SK-N-SH (cell line): ENCODE results near the gene FBXW11. TPM values are rescaled to one million over a fixed set of nuclear protein-coding genes. Genes with fewer than 3 reads are reported as not detected.

ENCODE experiments used
- CTCF ChIA-PET: fragments of 300-600, 350-600 bp; formaldehyde crosslinking; extraction: SDS; loops from one replicate; lab custom pipeline; 2021; lab: Yijun Ruan, JAX
- POLR2A ChIA-PET: fragments of 350-600 bp; sonication (Branson Sonifier 250); formaldehyde crosslinking; extraction: SDS; loops from one replicate; lab custom pipeline; 2020; ENCODE audit warnings: antibody characterized with exemption, inconsistent platforms; lab: Yijun Ruan, JAX
- DNase-seq: peaks from one replicate; pipeline ENCODE4 v3.0.0; 2012
- H2AFZ ChIP-seq: fragments of 200-600 bp; sonication (generic); 2 replicates; pipeline ENCODE4 v1.8.1; 2016; ENCODE audit warnings: antibody characterized with exemption, mild to moderate bottlenecking, low read depth
- H3F3A ChIP-seq: fragments of 200-600 bp; sonication (generic); replicated peaks from 2 replicates; pipeline ENCODE3; 2016; ENCODE audit warnings: antibody characterized with exemption, mild to moderate bottlenecking; ENCODE audit not compliant: insufficient read depth
- H3K27ac ChIP-seq, 2 experiments: fragments of 200-500 bp in 1 of 2; fragments of 200-600 bp in 1 of 2; sonication (Bioruptor generic) in 1 of 2; sonication (generic), shearing (Covaris generic) in 1 of 2; 2 replicates each; pipeline versions ENCODE4 v1.5.1 to v1.6.1; 2014 to 2016; ENCODE audit warnings: low read depth in 2 of 2, inconsistent platforms in 1 of 2, low read length in 1 of 2, mild to moderate bottlenecking in 1 of 2, mixed read lengths in 1 of 2
- H3K27me3 ChIP-seq: fragments of 200-600 bp; sonication (generic), shearing (Covaris generic); 2 replicates; pipeline ENCODE4 v1.6.1; 2016; ENCODE audit warnings: mixed run types; ENCODE audit not compliant: insufficient read depth
- H3K36me3 ChIP-seq, 2 experiments: fragments of 200-500 bp in 1 of 2; fragments of 200-600 bp in 1 of 2; sonication (Bioruptor generic) in 1 of 2; sonication (generic) in 1 of 2; replicated peaks in 1 of 2; 2 replicates each; pipeline versions ENCODE3 to v1.5.1; 2014 to 2016; ENCODE audit warnings: low read length in 1 of 2, mild to moderate bottlenecking in 1 of 2; ENCODE audit not compliant: insufficient read depth in 2 of 2, control insufficient read depth in 1 of 2
- H3K4me1 ChIP-seq, 2 experiments: fragments of 200-500 bp in 1 of 2; fragments of 200-600 bp in 1 of 2; sonication (Bioruptor generic) in 1 of 2; sonication (generic), shearing (Covaris generic) in 1 of 2; 2 replicates each; pipeline versions ENCODE4 v1.5.1 to v1.6.1; 2014 to 2016; ENCODE audit warnings: low read depth in 1 of 2, low read length in 1 of 2, mixed run types in 1 of 2; ENCODE audit not compliant: insufficient read depth in 2 of 2, control insufficient read depth in 1 of 2
- H3K4me2 ChIP-seq: fragments of 200-600 bp; sonication (generic), shearing (Covaris generic); 2 replicates; pipeline ENCODE4 v1.6.1; 2017; ENCODE audit warnings: mixed run types
- H3K4me3 ChIP-seq, 2 experiments: fragments of 200-500 bp in 1 of 2; fragments of 200-600 bp in 1 of 2; sonication (Bioruptor generic) in 1 of 2; sonication (generic), shearing (Covaris generic) in 1 of 2; 2 replicates each; pipeline versions ENCODE4 v1.5.1 to v1.8.1; 2014 to 2016; ENCODE audit warnings: low read depth in 2 of 2, inconsistent platforms in 1 of 2, low read length in 1 of 2, mild to moderate bottlenecking in 1 of 2, mixed read lengths in 1 of 2, moderate library complexity in 1 of 2
- H3K79me2 ChIP-seq: fragments of 200-600 bp; sonication (generic); 2 replicates; pipeline ENCODE4 v1.8.1; 2017; ENCODE audit warnings: mild to moderate bottlenecking; ENCODE audit not compliant: insufficient read depth
- H3K9ac ChIP-seq: fragments of 200-600 bp; sonication (generic); 2 replicates; pipeline ENCODE4 v1.6.1; 2017; ENCODE audit warnings: mixed run types
- H3K9me2 ChIP-seq: fragments of 200-600 bp; sonication (generic); 2 replicates; pipeline ENCODE4 v1.6.1; 2017; ENCODE audit warnings: mixed run types
- H3K9me3 ChIP-seq: fragments of 200-600 bp; sonication (generic); 2 replicates; pipeline ENCODE4 v1.6.1; 2017; ENCODE audit warnings: mixed run types, mild to moderate bottlenecking, moderate library complexity
- H4K20me1 ChIP-seq: fragments of 200-600 bp; sonication (generic); 2 replicates; pipeline ENCODE4 v1.6.1; 2017; ENCODE audit warnings: mild to moderate bottlenecking, mixed run types; ENCODE audit not compliant: insufficient read depth
- CHD2 ChIP-seq: fragments of 150-350 bp; IDR thresholded peaks from 2 replicates; pipeline ENCODE4 v1.6.1; 2018; ENCODE audit warnings: low read length; ENCODE audit not compliant: partially characterized antibody
- CTCF ChIP-seq: fragments of 200-600 bp; sonication (generic); IDR thresholded peaks from 2 replicates; pipeline ENCODE4 v1.6.1; 2017; ENCODE audit warnings: antibody characterized with exemption, mild to moderate bottlenecking, moderate library complexity
- ELF1 ChIP-seq: IDR thresholded peaks from 2 replicates; pipeline ENCODE4 v1.4.0; 2012
- FOSL2 ChIP-seq: IDR thresholded peaks from 2 replicates; pipeline ENCODE4 v1.4.0; 2012; ENCODE audit warnings: low read depth, mild to moderate bottlenecking, moderate library complexity, borderline replicate concordance
- FOXM1 ChIP-seq: IDR thresholded peaks from 2 replicates; pipeline ENCODE4 v1.4.0; 2012; ENCODE audit warnings: low read depth, mild to moderate bottlenecking
- GABPA ChIP-seq: IDR thresholded peaks from 2 replicates; pipeline ENCODE4 v1.4.0; 2012; ENCODE audit warnings: low read depth, mild to moderate bottlenecking
- IRF3 ChIP-seq: fragments of 150-350 bp; IDR thresholded peaks from 2 replicates; pipeline ENCODE4 v1.6.1; 2016; ENCODE audit warnings: mild to moderate bottlenecking, low read depth, low read length
- RAD21 ChIP-seq: IDR thresholded peaks from 2 replicates; pipeline ENCODE4 v1.6.1; 2012; ENCODE audit warnings: mild to moderate bottlenecking, low read length
- RXRA ChIP-seq: IDR thresholded peaks from 2 replicates; pipeline ENCODE4 v1.4.0; 2012; ENCODE audit warnings: low read depth, mild to moderate bottlenecking, borderline replicate concordance
- TCF12 ChIP-seq: IDR thresholded peaks from 2 replicates; pipeline ENCODE4 v1.4.0; 2012
- TEAD4 ChIP-seq: IDR thresholded peaks from 2 replicates; pipeline ENCODE4 v1.4.0; 2012; ENCODE audit warnings: mild to moderate bottlenecking, borderline replicate concordance; ENCODE audit not compliant: insufficient read depth
- USF2 ChIP-seq: fragments of 150-350 bp; IDR thresholded peaks from 2 replicates; pipeline ENCODE4 v1.6.1; 2017; ENCODE audit warnings: antibody characterized with exemption, low read length, low read depth, borderline replicate concordance
- WGBS: methylation state at CpG from one replicate; pipeline ENCODE4 v1.1.6; 2017; ENCODE audit warnings: low lambda C conversion rate; 5-methylcytosine and 5-hydroxymethylcytosine counted together
- polyA plus RNA-seq, 3 experiments: library from polyadenylated mRNA; depleted of rRNA; stranded (reverse); fragments of >200 nt; gene quantifications; 2 replicates each; pipeline ENCODE4 v1.2.3, GENCODE V29; 2012
- TF ChIP-seq, protein P1 (sequence below): IDR thresholded peaks from 2 replicates; pipeline ENCODE4 v1.6.1; 2012; ENCODE audit warnings: mild to moderate bottlenecking, low read depth, low read length, moderate library complexity

The FBXW11 gene
- polyA plus RNA-seq, 1 of the 3 experiments (the other 2 are of a cell fraction), result 37.5 TPM

DNA sequence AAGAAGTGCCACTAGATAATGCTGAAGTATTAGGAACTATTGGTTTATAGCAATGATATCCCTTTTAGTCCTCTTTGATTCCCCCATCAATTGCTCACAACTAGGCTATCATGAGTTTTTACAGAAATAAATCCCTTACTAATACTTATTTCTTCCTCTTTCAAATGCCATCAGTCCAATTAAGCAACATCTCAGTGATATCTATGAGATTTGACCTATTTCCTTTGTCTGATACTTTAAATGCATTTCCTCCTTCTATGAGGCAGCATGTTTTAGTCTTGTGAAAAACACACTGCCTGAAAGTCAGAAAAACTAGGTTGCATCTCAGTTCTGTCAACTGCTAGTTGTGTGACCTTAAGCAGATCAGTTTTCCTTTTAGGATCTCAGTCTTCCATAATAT is 101.6 kb downstream of the FBXW11 start:
- DNase-seq, result no peak
- Histone ChIP-seq H3K9ac (no peak overlapping the region), H2AFZ (no peak overlapping the region), H3K27ac (no peak overlapping the region), H3K27me3 (no peaks in the 10 kb centered on the region), H3K9me3 (no peaks in the 10 kb centered on the region), H3K79me2 (peaks cover 69% of the 10 kb centered on the region), H3K4me3 (no peak overlapping the region), H3K9me2 (no peaks in the 10 kb centered on the region), H3K4me1 (peaks cover 0 to 7% of the 10 kb centered on the region in 2 experiments; a peak in 2 of 4 replicates), H4K20me1 (peaks cover 93% of the 10 kb centered on the region), H3K36me3 (peaks cover 8% of the 10 kb centered on the region in 2 experiments), H3F3A (no peaks in the 10 kb centered on the region), H3K4me2 (no peak overlapping the region)
- TF ChIP-seq TCF12, result no peak
- TF ChIP-seq FOXM1, result no peak
- TF ChIP-seq RXRA, result no peak
- no peak for TF ChIP-seq CHD2
- no peak for TF ChIP-seq TEAD4
- TF ChIP-seq RAD21, result no peak
- CTCF ChIA-PET, result interaction anchor here (8.8 kb wide), 1 partner anchor 485 kb away, joined by 122 read pairs; the partner anchor contains the start of gene FGF18
- POLR2A ChIA-PET, result no interaction called here

DNA sequence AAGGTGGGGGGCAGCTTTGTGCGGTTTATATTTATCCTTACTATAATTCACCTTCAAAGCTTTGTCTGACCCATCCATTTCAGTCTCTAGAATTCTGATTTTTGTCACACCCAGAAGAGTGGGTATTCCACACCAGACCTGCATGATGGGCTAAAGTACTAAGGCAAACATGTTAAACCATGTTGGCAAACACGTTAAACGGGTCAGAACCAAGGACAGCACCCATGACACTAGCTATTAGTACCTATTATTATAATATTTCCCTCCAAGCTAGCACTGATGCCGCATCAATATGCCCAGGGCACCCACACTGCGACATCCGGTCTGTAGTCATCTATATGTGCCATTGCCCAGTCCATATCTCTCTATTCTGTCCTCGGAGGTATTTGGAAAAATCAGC is 104.7 kb downstream of the FBXW11 start:
- Histone ChIP-seq H4K20me1 (peaks cover 86% of the 10 kb centered on the region), H3K9me3 (no peaks in the 10 kb centered on the region), H3F3A (no peaks in the 10 kb centered on the region), H3K4me2 (no peak overlapping the region), H2AFZ (no peak overlapping the region), H3K9ac (no peak overlapping the region), H3K4me1 (peaks cover 0 to 7% of the 10 kb centered on the region in 2 experiments; a peak in 2 of 4 replicates), H3K4me3 (no peak overlapping the region), H3K79me2 (peaks cover 64% of the 10 kb centered on the region), H3K27ac (no peak overlapping the region), H3K27me3 (no peaks in the 10 kb centered on the region), H3K36me3 (peaks cover 12 to 19% of the 10 kb centered on the region in 2 experiments), H3K9me2 (no peaks in the 10 kb centered on the region)
- DNase-seq, result no peak
- POLR2A ChIA-PET, result no interaction called here
- TF ChIP-seq, protein P1, sequence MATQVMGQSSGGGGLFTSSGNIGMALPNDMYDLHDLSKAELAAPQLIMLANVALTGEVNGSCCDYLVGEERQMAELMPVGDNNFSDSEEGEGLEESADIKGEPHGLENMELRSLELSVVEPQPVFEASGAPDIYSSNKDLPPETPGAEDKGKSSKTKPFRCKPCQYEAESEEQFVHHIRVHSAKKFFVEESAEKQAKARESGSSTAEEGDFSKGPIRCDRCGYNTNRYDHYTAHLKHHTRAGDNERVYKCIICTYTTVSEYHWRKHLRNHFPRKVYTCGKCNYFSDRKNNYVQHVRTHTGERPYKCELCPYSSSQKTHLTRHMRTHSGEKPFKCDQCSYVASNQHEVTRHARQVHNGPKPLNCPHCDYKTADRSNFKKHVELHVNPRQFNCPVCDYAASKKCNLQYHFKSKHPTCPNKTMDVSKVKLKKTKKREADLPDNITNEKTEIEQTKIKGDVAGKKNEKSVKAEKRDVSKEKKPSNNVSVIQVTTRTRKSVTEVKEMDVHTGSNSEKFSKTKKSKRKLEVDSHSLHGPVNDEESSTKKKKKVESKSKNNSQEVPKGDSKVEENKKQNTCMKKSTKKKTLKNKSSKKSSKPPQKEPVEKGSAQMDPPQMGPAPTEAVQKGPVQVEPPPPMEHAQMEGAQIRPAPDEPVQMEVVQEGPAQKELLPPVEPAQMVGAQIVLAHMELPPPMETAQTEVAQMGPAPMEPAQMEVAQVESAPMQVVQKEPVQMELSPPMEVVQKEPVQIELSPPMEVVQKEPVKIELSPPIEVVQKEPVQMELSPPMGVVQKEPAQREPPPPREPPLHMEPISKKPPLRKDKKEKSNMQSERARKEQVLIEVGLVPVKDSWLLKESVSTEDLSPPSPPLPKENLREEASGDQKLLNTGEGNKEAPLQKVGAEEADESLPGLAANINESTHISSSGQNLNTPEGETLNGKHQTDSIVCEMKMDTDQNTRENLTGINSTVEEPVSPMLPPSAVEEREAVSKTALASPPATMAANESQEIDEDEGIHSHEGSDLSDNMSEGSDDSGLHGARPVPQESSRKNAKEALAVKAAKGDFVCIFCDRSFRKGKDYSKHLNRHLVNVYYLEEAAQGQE, result peak; percentile 88
- TF ChIP-seq GABPA, result no peak
- WGBS, result 94% methylated on average over 7 of the region's 7 CpGs
- CTCF ChIA-PET, result interaction anchor here (1.2 to 3.2 kb wide), 4 partner anchors 10 to 483 kb away, joined by 3 to 12 read pairs (median 8); partner anchors contain the start of gene FGF18

DNA sequence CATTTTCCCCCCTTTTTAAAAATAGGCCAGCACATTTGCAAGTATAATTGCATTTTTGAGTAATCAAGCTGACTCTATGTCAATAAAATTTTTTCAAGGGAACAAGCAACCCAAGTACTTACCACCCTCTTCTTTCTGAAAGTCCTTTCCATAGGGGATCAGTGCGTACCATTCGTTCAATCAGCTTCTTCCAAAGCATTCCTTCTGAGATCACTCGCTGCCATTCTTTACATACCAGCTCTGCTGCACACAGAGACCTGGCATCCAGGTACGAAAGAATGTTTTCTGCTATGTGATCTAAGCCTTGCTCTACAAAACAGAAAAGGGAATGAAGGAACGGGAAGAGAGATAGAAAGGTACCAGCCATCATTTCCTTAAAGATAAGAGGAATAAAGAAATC is 106.6 kb downstream of the FBXW11 start:
- peaks cover 3% of the 10 kb centered on the region for H3F3A ChIP-seq
- H3K27me3 ChIP-seq, result no peaks in the 10 kb centered on the region
- no peak overlapping the region for H3K27ac ChIP-seq
- no peaks in the 10 kb centered on the region for H3K9me3 ChIP-seq
- no peak overlapping the region for H3K4me2 ChIP-seq
- CTCF ChIA-PET, result interaction anchor here (1.2 to 1.9 kb wide), 5 partner anchors 8 to 481 kb away, joined by 3 to 11 read pairs (median 7); partner anchors contain the start of gene FGF18
- H3K4me3 ChIP-seq, result no peak overlapping the region
- H2AFZ ChIP-seq, result no peak overlapping the region
- peaks cover 68% of the 10 kb centered on the region for H4K20me1 ChIP-seq
- peaks cover 18% of the 10 kb centered on the region in 2 experiments for H3K36me3 ChIP-seq
- no peaks in the 10 kb centered on the region; a peak in 1 of 4 replicates for H3K4me1 ChIP-seq
- no peak overlapping the region for H3K9ac ChIP-seq
- no peak for DNase-seq
- 97% methylated on average over 5 of the region's 5 CpGs for WGBS
- POLR2A ChIA-PET, result no interaction called here
- peaks cover 52% of the 10 kb centered on the region for H3K79me2 ChIP-seq
- no peaks in the 10 kb centered on the region for H3K9me2 ChIP-seq
- no peak for TF ChIP-seq RAD21
- TF ChIP-seq TCF12, result no peak
- TF ChIP-seq IRF3, result no peak
- TF ChIP-seq FOSL2, result no peak
- TF ChIP-seq FOXM1, result no peak
- no peak for TF ChIP-seq CTCF
- TF ChIP-seq ELF1, result no peak
- no peak for TF ChIP-seq USF2
